ENCODE results near the gene KCNK15. TPM values are rescaled to one million over a fixed set of nuclear protein-coding genes. Genes with fewer than 3 reads are reported as not detected.

The KCNK15 gene
- total RNA-seq, 2 experiments from 2014 or later, result not detected

DNA sequence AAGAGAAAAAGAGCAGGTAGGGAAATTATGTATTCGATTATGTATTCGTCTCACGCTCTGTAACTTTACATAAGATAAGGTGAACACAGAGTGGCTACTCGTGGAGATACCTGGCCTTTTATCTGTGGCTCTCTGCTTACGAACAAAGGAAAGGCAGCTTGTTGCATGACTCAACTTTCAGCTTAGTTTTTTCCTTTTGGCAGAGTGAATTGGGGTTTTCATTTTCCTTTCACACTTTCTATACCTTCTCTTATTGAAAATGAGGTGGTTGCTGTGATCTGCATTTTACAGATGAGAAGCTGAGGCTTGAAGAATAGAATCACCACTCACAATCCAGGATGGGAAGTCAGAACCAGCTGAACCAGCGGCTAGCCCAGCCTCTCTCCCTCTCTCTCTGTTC is 13.3 kb upstream of the KCNK15 start:
- H3K4me1 Mint-ChIP-seq, result peaks cover 31% of the 10 kb centered on the region
- POLR2A ChIA-PET, result no interaction called here

DNA sequence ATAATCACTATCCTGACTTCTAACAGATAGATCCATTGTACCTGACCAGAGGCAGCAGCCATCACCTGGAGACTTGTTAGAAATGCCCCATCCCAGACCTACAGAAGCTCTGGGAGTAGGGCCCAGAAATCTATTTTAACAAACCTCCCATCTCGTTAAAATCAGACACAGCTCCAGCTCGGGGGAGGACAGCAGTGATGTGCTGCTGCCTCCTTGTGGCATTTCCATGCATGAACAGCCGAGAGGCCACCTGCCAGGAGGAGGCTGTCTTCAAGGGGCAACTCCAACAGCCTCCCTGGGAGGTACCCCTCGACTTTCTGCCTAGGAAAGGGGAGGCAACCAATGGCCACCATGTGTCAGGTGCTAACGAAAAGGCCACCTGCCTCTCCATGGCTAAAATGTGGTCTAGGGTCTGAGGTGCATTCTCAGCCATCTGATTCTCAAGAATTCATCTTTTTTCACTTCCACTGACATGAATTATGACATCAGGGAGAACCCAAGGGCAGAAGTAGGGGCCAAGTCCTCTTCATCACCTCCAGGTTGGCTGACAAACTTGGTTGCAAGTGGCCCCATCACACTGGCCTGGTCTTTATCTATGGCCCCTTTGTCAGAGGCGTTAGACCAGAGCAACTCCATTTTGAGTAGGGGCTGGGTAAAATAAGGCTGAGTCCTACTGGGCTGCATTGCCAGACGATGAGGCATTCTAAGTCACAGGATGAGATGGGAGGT is 12.2 kb upstream of the KCNK15 start:
- H3K4me3 Mint-ChIP-seq, result no peak overlapping the region
- H3K4me1 Mint-ChIP-seq, result peaks cover 36% of the 10 kb centered on the region
- peak; percentile 74 for DNase-seq
- ChIA-PET POLR2A (no interaction called here), CTCF (interaction anchor here (1.2 to 2.8 kb wide), 2 partner anchors 50 to 123 kb away, joined by 3 to 8 read pairs; no protein-coding TSS in a partner anchor)
- peaks cover 14% of the 10 kb centered on the region for H3K36me3 Mint-ChIP-seq (ENCODE audit: low read depth)
- H3K27ac Mint-ChIP-seq, result no peak overlapping the region
- H3K9me3 Mint-ChIP-seq, result peaks cover 13% of the 10 kb centered on the region
- no peaks in the 10 kb centered on the region for H3K27me3 Mint-ChIP-seq

More for the DNA sequence above, 13.3 kb upstream of the KCNK15 start:
- no peak overlapping the region for H3K4me3 Mint-ChIP-seq
- peaks cover 12% of the 10 kb centered on the region for H3K9me3 Mint-ChIP-seq
- CTCF ChIA-PET, result interaction anchor here (2.8 kb wide), 1 partner anchor 49 kb away, joined by 8 read pairs; no protein-coding TSS in a partner anchor
- peaks cover 9% of the 10 kb centered on the region for H3K36me3 Mint-ChIP-seq (ENCODE audit: low read depth)
- DNase-seq, result no peak
- H3K27ac Mint-ChIP-seq, result no peak overlapping the region
- H3K27me3 Mint-ChIP-seq, result no peaks in the 10 kb centered on the region

DNA sequence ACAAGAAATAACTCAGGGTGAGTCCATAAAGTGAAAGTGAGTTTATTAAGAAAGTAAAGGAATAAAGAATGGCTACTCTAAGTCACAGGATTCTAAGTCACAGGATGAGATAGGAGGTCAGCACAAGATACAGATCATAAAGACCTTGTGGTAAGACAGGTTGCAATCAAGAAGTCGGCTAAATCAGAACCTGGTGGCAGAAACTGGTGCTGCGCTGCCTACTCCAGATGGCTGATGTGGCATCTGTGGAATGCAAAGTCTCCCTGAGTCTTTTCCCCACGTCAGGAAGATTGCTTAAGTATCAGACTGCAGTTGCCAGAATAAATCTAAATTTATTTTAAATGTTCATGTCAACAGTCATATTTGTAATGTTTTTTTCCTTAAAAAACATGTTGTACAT is 10.7 kb upstream of the KCNK15 start:
- Mint-ChIP-seq H3K4me1 (peaks cover 40% of the 10 kb centered on the region), H3K27ac (no peak overlapping the region), H3K9me3 (peaks cover 13% of the 10 kb centered on the region), H3K4me3 (no peak overlapping the region), H3K27me3 (no peaks in the 10 kb centered on the region), H3K36me3 (ENCODE audit: low read depth) (peaks cover 18% of the 10 kb centered on the region)
- DNase-seq, result no peak
- ChIA-PET POLR2A (no interaction called here), CTCF (interaction anchor here (1.0 kb wide), 1 partner anchor 13 kb away, joined by 5 read pairs; no protein-coding TSS in a partner anchor)

DNA sequence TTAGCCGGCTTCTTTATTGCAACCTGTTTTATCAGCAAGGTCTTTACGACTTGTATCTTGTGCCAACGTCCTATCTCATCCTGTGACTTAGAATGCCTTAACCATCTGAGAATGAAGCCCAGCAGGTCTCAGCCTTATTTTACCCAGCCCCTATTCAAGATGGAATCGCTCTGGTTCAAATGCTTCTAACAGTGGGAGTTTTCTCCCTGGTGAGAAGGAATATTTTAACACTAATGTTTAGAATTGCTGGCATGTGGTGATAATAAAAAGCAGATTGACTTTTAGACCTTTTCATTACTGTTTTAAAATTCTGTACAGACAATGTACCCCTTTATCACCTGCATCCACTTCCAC is 9.9 kb upstream of the KCNK15 start:
- H3K9me3 Mint-ChIP-seq, result peaks cover 13% of the 10 kb centered on the region
- ChIA-PET POLR2A (no interaction called here), CTCF (no interaction called here)
- peak overlapping the region; percentile 82 for H3K27ac Mint-ChIP-seq
- peaks cover 40% of the 10 kb centered on the region for H3K4me1 Mint-ChIP-seq
- H3K27me3 Mint-ChIP-seq, result no peaks in the 10 kb centered on the region
- no peak for DNase-seq
- H3K36me3 Mint-ChIP-seq (ENCODE audit: low read depth), result peaks cover 18% of the 10 kb centered on the region
- H3K4me3 Mint-ChIP-seq, result no peak overlapping the region

DNA sequence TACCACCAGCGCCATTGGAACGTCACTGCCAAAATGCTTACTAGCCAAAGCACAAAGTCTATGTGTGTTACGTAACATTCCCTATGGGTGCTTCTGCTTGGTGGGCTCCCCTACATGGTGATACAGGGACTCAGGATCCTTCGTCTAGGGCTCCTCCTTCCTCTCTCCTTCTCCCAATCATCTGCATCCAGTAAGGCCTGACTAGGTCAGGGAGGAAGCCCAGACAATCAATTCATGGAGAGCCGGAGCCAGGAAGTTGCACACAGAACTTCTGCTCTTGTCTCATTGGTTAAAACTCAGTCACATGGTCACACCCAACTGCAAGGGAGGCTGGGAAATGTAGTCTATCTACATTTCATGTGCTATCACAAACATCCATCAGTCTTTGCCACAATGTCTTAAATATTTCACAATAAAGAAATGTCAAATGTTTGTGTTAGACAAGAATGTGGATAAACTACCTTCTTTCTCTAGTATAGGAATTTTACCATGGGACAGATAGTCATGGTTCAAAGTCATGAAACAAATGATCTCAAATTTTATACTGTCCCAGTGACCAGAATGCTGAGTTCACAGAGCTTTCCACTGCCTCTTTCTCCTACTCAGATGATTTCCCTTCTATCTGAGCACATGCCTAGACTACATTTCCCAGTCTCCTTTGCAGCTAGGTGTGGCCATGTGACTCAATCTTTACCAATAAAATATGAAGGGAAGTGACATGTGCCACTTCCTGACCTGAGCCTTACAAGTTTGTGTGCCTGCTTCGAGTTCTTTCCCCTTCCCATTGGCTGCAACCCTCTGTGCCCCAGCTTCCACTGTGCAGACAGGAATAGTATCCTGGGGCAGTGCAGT is 9.3 kb upstream of the KCNK15 start:
- peaks cover 40% of the 10 kb centered on the region for H3K4me1 Mint-ChIP-seq
- ChIA-PET CTCF (interaction anchor here (1.2 to 2.0 kb wide), 2 partner anchors 11 to 21 kb away, joined by 3 to 5 read pairs; partner anchors contain the start of gene CCN5), POLR2A (no interaction called here)
- H3K27me3 Mint-ChIP-seq, result peaks cover 2% of the 10 kb centered on the region
- peak; percentile 54 for DNase-seq
- peak overlapping the region; percentile 39 for H3K4me3 Mint-ChIP-seq
- peak overlapping the region; percentile 82 for H3K27ac Mint-ChIP-seq
- peaks cover 13% of the 10 kb centered on the region for H3K9me3 Mint-ChIP-seq
- peaks cover 18% of the 10 kb centered on the region for H3K36me3 Mint-ChIP-seq (ENCODE audit: low read depth)

DNA sequence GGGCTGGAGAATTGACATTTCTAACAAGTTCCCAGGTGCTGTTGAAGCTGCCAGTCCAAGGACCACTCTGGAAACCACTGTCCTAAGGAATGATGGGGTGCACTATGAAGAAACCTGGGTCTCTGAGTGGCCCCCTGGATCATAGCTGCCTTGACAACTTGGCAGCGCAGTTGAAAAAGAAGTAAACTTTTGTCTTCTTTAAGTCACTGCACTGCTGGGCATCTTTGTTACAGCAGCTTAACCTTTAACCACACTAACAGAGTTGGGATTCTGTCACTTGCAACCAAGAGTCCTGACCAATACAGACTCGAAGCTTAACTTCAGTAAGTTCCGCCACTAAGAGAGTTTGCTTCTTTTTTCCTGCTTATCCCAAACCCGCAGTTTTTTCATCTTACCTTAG is 8.5 kb upstream of the KCNK15 start:
- DNase-seq, result no peak
- peaks cover 18% of the 10 kb centered on the region for H3K36me3 Mint-ChIP-seq (ENCODE audit: low read depth)
- ChIA-PET POLR2A (no interaction called here), CTCF (interaction anchor here (0.5 to 2.0 kb wide), 4 partner anchors 10 to 140 kb away, joined by 3 to 5 read pairs (median 3); partner anchors contain the start of gene CCN5)
- no peak overlapping the region for H3K4me3 Mint-ChIP-seq
- peak overlapping the region; percentile 71 for H3K27ac Mint-ChIP-seq
- peaks cover 13% of the 10 kb centered on the region for H3K9me3 Mint-ChIP-seq
- peaks cover 39% of the 10 kb centered on the region for H3K4me1 Mint-ChIP-seq
- H3K27me3 Mint-ChIP-seq, result peaks cover 8% of the 10 kb centered on the region

DNA sequence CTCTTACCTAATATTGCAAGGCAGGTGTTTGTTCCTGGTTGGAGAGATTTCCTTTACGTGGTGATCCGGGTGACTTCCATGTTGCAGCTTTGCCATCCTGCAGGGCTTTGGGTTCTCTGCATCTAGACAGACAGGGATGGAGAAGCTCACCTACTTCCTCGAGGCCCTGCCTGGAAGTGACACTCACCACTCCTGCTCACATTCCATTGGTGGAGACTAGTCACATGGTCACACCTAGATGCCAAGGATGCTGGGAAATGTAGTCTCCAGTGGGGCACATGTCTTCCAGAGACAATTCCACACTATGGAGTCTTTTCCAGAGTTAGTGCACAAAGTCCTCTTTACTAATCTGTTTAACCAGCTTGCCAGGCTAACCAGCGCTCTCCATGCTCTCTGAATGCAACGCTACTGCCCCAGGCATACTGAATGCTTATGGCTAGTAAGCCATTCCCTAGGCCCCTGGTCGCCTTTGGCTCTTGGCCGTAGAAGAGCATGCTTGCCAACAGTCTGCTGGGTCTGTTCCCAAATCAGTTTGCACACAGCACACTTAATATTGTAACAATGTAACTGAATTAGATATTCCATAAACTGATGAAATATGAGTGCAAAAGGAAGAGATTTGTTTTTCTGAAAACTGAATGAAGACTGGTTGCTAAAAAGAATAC is 6.7 kb upstream of the KCNK15 start:
- CTCF ChIA-PET, result interaction anchor here (1.0 kb wide), 1 partner anchor 9 kb away, joined by 3 read pairs; no protein-coding TSS in a partner anchor
- Mint-ChIP-seq H3K36me3 (ENCODE audit: low read depth) (peaks cover 18% of the 10 kb centered on the region), H3K9me3 (peaks cover 13% of the 10 kb centered on the region), H3K27me3 (peaks cover 16% of the 10 kb centered on the region), H3K4me1 (peaks cover 29% of the 10 kb centered on the region), H3K4me3 (peak overlapping the region; percentile 64), H3K27ac (peak overlapping the region; percentile 33)
- POLR2A ChIA-PET, result no interaction called here
- peak; percentile 69 for DNase-seq

DNA sequence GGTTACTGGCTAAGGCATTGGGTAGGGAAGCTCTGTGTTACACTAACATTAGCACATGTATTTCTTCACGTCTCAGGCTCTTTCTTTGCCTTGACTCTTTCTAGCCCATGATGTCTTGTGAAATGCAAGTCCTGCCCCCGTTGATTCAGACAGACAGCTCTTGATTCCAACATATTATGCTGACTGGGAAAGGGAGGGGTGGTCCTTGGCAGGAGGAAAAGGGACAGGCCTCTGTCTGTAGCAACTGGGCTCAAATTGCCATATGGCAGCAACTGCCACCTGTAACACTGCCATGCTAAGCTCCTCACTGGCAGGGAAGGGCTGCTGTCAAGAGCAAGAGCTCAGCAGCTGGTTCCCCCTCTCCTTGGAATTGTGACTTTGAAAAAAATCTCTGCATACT is 5.7 kb upstream of the KCNK15 start:
- peaks cover 26% of the 10 kb centered on the region for H3K4me1 Mint-ChIP-seq
- no peak overlapping the region for H3K4me3 Mint-ChIP-seq
- H3K9me3 Mint-ChIP-seq, result peaks cover 13% of the 10 kb centered on the region
- peaks cover 18% of the 10 kb centered on the region for H3K36me3 Mint-ChIP-seq (ENCODE audit: low read depth)
- no peak for DNase-seq
- no peak overlapping the region for H3K27ac Mint-ChIP-seq
- ChIA-PET CTCF (interaction anchor here (0.5 kb wide), 1 partner anchor 103 kb away, joined by 4 read pairs; no protein-coding TSS in a partner anchor), POLR2A (no interaction called here)
- peaks cover 25% of the 10 kb centered on the region for H3K27me3 Mint-ChIP-seq

DNA sequence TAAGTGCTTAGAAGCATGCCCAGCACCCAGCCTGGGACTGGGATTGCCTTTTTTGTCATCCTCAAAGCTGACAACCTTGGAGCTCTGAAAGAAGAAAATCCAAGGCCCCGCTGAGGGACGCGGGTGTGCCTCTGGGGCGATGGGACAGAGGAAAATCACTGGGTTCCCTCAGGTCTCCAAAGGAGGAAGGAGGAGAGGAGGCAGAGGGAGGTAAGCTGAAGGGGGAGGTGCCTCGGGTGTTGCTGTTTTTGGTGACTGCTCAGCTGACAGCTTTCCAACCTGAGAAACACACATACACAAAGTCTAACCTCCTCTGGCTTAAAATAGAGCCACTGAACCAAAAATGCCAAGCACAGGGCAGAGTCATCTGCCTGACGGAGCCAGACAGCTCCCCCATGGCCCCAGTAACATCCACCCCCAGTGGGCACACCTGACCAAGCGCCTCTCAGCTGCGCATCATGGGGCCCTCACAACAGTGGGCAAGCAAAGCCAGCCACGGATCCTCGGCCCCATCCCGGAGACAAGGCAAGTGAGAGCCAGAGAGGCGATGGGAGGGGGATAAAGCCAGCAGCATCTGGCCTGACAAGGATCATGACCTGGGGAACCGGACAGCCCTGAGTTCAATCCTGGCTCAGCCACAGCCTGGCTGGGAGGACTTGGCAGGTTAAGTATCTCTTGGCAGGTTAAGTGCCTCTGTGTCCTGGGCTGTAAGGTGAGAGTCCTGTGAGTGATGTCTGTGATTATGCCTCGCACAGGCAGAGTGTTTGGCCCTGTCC is 3.2 kb upstream of the KCNK15 start:
- peaks cover 17% of the 10 kb centered on the region for H3K4me1 Mint-ChIP-seq
- H3K9me3 Mint-ChIP-seq, result no peaks in the 10 kb centered on the region
- ChIA-PET POLR2A (interaction anchor here (0.6 kb wide), 1 partner anchor 23 kb away, joined by 3 read pairs; no protein-coding TSS in a partner anchor), CTCF (interaction anchor here (1.3 kb wide), 1 partner anchor 8 kb away, joined by 3 read pairs; no protein-coding TSS in a partner anchor)
- H3K27ac Mint-ChIP-seq, result no peak overlapping the region
- peaks cover 36% of the 10 kb centered on the region for H3K27me3 Mint-ChIP-seq
- no peak for DNase-seq
- H3K36me3 Mint-ChIP-seq (ENCODE audit: low read depth), result peaks cover 8% of the 10 kb centered on the region
- H3K4me3 Mint-ChIP-seq, result no peak overlapping the region

DNA sequence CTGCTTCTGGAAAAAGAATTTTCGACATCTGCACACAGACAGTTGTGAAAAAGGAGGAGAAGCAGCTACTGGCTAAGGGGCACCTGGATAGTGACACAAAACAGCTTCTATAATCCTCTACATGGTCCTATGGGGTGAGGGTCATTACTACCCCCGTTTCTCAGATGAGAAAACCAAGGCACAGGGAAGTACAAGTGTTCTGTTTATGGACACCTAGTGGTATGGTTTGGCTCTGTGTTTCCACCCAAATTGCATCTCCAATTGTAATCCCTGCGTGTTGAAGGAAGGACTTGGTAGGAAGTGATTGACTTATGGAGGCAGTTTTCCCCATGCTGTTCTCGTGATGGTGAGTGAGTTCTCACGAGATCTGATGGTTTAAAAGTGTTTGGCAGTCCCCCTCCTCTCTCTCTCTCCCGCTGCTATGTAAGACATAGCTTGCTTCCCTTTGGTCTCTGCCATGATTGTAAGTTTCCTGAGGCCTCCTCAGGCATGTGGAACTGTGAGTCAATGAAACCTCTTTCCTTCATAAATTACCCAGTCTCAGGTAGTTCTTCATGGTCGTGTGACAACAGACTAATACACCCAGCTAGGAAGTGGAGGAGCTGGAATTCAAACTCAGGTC is 2.5 kb upstream of the KCNK15 start:
- Mint-ChIP-seq H3K9me3 (no peaks in the 10 kb centered on the region), H3K27ac (no peak overlapping the region), H3K4me1 (peaks cover 15% of the 10 kb centered on the region), H3K27me3 (peaks cover 36% of the 10 kb centered on the region), H3K4me3 (no peak overlapping the region), H3K36me3 (ENCODE audit: low read depth) (peaks cover 6% of the 10 kb centered on the region)
- ChIA-PET CTCF (no interaction called here), POLR2A (no interaction called here)
- DNase-seq, result no peak

DNA sequence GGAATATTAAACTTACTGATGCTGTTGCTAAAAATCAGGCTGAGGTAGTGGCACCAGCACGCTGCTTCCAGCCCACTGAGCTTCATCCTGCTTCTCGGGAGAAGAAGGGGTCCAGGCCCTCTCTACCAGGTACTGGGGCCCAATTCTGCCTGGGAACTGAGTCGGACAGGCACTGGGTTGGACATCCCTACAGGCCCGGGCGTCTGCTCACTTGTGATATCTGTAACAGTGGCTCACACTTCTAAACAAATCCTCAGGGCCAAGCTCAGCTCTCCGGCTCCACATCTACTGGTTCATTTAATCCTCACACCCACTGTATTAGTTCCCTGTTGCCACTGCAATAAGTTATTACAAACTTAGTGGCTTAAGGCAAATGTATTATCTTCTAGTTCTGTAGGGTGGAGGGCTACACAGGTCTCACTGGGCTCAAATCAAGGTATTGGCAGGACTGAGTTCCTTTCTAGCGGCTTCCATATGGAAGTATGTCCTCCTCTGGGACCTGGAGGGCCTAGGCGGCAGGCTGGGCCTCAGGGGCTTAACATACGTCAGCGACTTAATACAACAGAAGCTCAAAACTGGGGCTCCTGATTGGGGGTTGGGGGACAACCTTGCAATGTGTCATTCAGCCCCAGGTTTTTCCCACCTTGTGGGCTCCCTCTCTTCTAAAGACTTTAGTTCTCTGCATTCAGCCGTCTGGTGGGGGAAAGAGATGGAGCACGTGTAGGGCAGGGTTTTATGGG is 1.6 kb upstream of the KCNK15 start:
- H3K9me3 Mint-ChIP-seq, result no peaks in the 10 kb centered on the region
- no peak overlapping the region for H3K27ac Mint-ChIP-seq
- DNase-seq, result no peak
- peaks cover 9% of the 10 kb centered on the region for H3K4me1 Mint-ChIP-seq
- H3K4me3 Mint-ChIP-seq, result no peak overlapping the region
- no peaks in the 10 kb centered on the region for H3K36me3 Mint-ChIP-seq (ENCODE audit: low read depth)
- peaks cover 36% of the 10 kb centered on the region for H3K27me3 Mint-ChIP-seq
- CTCF ChIA-PET, result no interaction called here
- POLR2A ChIA-PET, result no interaction called here
